Inferior parietal cortex (tissue), 1 donor: ENCODE measurements around the gene TAP2.
"Not testable (repeated sequence)": the region's sequence is repeated elsewhere in the genome, so short reads cannot be mapped to it uniquely, and the experiment has no call there.

ENCODE experiments used
- DNase-seq: peaks from one replicate; pipeline ENCODE4 v3.0.0-alpha.2; 2016; ENCODE audit errors: extremely low spot score

Gene TAP2

GRCh38 chr6:32838114-32838958, at the start of gene TAP2:
Gene TAP2, minus strand, starts transcription at chr6:32838739. Its CDS starts 506 bp downstream, at chr6:32838233.
- DNase-seq: peak; percentile 95

GRCh38 chr6:32887616-32888015, 49.1 kb upstream of the TAP2 start:
- no peak for DNase-seq

- DNase-seq: no peak
These were observed 48.3 kb upstream of the TAP2 start for GRCh38 chr6:32886681-32887383.

DNA sequence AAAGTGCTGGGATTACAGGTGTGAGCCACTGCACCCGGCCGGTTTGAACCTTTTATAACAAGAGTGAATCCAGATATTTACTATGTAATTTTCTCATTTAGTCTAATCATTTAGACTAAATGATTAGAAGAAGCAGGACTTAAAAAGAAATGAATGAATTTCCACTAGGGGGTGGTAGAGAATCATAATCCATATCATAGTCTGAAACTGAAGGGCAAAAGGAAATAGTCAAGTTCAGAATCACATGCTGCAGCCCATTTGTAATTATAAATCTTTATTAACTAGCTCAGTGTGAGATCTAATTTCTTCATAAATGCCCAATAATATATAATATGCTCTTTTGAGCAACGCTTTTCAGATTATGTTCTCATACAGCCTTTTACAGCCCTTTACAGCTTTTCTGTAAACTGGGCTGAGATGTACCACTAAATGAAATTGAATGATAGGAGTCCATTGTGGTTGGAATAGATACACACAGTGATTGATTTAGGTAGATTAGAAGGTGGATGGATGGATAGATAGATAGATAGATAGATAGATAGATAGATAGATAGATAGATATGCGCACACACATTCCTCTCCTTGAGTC, 47.3 kb upstream of the TAP2 start:
- peak; percentile 93 for DNase-seq

GRCh38 chr6:32883789-32884188, 45.2 kb upstream of the TAP2 start:
- DNase-seq: no peak

DNA sequence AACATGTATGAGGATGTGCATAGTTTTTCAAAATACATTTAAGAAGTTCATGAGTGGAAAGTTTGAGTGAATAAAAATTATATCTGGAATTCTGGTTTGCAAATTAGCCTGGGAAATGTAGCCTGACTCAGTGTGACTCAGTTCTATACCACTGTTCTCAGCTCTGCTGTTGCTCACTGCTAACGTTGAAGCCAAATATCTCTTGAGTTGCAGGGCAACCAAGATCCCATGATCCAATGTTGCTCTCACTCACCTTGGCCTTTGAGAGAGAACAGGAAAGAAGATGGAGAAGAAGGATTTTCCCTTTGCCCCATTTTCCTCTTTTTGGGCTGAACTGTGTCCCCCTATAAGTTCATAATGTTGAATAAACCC, 44.3 kb upstream of the TAP2 start:
- no peak for DNase-seq

DNA sequence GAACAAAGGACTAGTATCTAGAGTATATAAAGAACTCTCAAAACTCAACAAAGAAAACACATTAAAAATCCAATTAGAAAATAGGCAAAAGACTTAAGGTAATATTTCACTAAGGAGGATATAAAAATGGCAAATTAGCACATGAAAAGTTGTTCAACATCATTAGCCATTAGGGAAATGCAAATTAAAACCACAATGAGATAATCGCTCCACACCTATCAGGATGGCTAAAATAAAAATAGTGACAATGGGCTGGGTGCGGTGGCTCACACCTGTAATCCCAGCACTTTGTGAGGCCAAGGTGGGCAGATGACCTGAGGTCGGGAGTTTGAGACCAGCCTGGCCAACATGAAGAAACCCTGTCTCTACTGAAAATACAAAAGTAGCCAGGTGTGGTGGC, 42.4 kb upstream of the TAP2 start:
- not testable (repeated sequence) for DNase-seq

DNA sequence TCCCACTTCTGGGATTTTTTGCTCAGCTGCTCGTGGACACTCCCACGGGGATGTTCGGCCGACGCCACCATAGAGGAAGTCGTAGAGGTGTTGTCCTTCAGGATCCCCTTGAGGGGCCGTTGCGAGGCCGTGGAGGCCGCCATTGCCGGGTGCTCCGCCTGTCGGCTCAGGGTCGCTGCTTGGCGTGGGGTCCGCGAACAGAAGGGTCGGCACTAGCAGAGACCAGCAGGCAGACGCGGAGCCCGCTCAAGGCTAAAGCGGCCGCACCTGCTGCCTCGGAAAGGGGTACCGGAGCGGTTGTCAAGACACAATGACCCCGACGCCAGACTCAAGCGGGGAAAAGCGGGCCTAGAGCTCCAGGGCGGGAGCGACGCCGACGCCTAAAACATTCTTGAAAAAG, 41.2 kb upstream of the TAP2 start:
- no peak for DNase-seq

- no peak for DNase-seq
These were observed 38.1 kb upstream of the TAP2 start for GRCh38 chr6:32876603-32877002.

DNA sequence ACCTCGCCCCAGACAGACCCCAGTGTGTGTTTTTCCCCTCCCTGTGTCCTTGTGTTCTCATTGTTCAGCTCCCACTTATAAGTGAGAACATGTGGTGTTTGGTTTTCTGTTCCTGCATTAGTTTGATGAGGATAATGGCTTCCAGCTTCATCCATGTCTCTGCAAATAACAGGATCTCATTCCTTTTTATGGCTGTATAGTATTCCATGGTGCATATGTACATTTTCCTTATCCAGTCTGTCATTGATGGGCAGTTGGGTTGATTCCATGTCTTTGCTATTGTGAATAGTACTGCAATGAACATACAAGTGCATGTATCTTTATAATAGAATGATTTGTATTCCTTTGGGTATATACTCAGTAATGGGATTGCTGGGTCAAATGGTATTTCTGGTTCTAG, 35.4 kb upstream of the TAP2 start:
- DNase-seq: not testable (repeated sequence)

DNA sequence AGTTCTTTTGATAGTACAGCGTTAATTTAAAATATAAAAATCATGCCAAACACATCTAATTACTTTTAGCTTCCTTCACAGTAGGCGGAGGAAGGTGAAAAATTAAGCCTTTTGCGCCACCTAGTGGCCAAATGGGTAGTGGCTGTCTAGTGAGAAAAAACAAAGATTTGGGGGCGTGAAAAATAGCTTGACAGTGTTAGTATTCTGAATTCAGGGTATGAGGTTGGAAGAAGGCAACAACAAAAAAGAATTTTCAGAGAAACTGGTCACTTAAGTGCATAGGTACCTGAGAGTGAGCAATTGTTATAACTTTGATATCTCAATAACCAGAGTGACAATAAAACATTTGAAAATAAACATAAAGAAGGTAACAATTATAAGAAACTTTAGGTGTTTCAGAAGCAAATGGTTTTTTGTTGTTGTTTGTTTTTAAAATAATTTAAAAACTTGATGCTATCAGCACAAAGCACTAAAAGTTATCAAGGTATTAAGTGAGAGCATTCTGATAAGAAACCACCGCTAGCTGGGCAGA, 29.8 kb upstream of the TAP2 start:
- peak; percentile 97 for DNase-seq

DNA sequence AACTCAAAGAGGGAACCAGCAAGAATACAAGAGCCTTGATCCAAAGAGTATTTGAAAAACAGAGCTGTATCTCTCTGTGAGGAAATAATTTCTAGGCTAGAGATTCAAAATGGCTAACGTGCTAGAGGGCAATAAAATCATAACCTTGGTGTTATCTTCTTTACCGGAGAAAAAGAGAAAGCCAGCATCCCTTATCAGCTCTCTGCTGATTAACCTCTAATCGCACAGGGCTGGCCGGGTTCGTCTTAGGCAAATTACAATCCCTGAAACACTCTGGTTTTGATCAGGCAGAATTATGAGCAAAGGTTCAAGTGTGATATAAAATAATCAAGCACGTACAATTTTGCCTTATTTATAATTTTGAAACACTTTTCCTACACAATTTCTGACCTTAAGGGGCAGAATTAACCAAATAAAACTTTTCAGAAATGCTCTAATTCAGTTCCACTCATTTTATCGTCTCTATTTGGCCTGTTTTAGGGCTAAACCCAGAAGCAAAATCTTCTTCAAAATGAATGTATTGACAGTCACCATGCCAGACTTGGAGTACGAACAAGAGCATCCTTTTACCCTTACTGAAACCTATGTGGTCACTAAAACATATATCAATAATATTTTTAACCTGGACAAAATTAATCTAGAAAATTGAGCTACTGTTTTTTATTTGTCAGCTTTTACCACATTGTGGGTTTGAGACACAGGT, 29.2 kb upstream of the TAP2 start:
- DNase-seq: no peak

- DNase-seq: no peak
These were observed 28.5 kb upstream of the TAP2 start for GRCh38 chr6:32867022-32867477.

- no peak for DNase-seq
These were observed 27.3 kb upstream of the TAP2 start for GRCh38 chr6:32865724-32866443.

DNA sequence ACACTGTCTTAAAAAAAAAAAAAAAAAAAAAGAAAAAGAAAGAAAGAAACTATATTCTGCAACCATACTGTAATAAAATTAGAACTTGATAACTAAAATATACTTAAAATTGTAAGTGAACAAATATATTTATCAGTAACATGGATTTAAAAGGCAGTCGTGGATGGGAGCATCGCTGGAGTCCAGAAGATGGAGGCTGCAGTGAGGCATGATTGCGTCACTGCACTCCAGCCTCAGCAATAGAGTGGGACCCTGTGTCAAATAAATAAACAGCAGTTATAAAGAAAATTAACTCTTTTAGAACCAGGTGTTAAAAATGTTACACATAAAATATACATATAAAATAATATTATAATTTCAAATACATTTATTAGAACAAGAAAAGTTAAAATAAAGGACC, 24.2 kb upstream of the TAP2 start:
- DNase-seq: no peak

- no peak for DNase-seq
These were observed 22.1 kb upstream of the TAP2 start for GRCh38 chr6:32860674-32861073.

- no peak for DNase-seq
These were observed 19.7 kb upstream of the TAP2 start for GRCh38 chr6:32858194-32858593.

DNA sequence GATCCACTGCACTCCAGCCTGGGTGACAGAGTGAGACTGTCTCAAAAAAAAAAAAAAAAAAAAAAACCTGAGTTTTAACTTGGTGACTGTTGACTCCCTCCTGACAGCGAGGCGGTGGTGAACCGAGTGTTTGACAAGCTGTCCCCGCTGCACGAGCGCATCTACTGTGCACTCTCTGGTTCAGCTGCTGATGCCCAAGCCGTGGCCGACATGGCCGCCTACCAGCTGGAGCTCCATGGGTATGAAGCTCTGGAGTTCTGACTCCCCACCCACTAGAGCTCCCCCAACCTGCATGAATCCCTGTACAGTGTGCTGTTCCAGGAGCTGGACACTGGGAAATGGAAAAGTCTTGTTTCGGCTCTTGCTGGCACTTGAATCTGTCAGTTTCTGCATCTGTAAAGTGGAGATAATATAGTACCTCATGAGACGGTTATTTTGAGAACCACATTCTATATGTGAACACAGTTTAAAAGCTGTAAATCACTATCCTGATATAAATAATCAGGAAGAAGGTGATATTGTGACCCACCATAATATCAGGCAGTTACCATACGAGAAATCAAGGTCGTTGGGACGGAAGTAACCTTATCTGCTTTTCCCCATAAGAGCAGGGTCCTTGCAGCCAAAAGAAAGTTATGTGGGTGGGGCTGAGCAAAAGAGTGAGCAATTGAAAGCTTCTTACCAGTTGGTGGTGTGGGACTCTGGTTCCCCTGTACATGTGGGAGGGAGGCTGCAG, 18.8 kb upstream of the TAP2 start:
- DNase-seq: no peak

GRCh38 chr6:32855467-32856174, 17.1 kb upstream of the TAP2 start:
- no peak for DNase-seq
